PC-9 (cell line): ENCODE measurements around the gene ENTREP3. TPM values are rescaled to one million over a fixed set of nuclear protein-coding genes. Genes with fewer than 3 reads are reported as not detected.

Experiments used
- BruUV-seq: library from RNA; stranded (reverse); fragments of 400-500 nt; replicated peaks from 2 replicates; lab custom pipeline; 2021; lab: Mats Ljungman, UMichigan
- CTCF ChIA-PET: fragments of 300-600 bp; sonication (Branson Sonifier 250); formaldehyde crosslinking; loops from one replicate; lab custom pipeline; 2022; ENCODE audit warnings: antibody characterized with exemption; lab: Charles Lee
- POLR2A ChIA-PET: fragments of 300-600 bp; sonication (Branson Sonifier 250); formaldehyde crosslinking; loops from one replicate; lab custom pipeline; 2022; ENCODE audit warnings: antibody characterized with exemption; ENCODE audit not compliant: unreplicated experiment; lab: Charles Lee
- DNase-seq, 2 experiments: peaks; one replicate each; pipeline versions ENCODE4 v3.0.0 to v3.0.0-alpha.2; 2015 to 2022; ENCODE audit warnings: mixed read lengths in 1 of 2
- H2AFZ ChIP-seq: fragments of 200-600 bp; sonication (generic); 2 replicates; pipeline ENCODE4 v1.8.1; 2017; ENCODE audit warnings: antibody characterized with exemption
- H3F3A ChIP-seq: fragments of 200-600 bp; sonication (generic); 2 replicates; pipeline ENCODE4 v1.8.1; 2017; ENCODE audit warnings: antibody characterized with exemption, mild to moderate bottlenecking, low read depth; ENCODE audit not compliant: insufficient read depth
- H3K27ac ChIP-seq: fragments of 200-600 bp; sonication (generic); 2 replicates; pipeline ENCODE4 v1.6.1; 2016; ENCODE audit warnings: mixed run types
- H3K27me3 ChIP-seq: fragments of 200-600 bp; sonication (generic); 2 replicates; pipeline ENCODE4 v1.6.1; 2016; ENCODE audit warnings: low read depth, mixed run types; ENCODE audit not compliant: insufficient read depth
- H3K36me3 ChIP-seq: fragments of 200-600 bp; sonication (generic); 2 replicates; pipeline ENCODE4 v1.6.1; 2016; ENCODE audit warnings: low read depth, mixed run types
- H3K4me1 ChIP-seq: fragments of 200-600 bp; sonication (generic); replicated peaks from 2 replicates; pipeline ENCODE4 v1.6.1; 2016; ENCODE audit warnings: mixed run types; ENCODE audit not compliant: insufficient read depth
- H3K4me2 ChIP-seq: fragments of 200-600 bp; sonication (generic); 2 replicates; pipeline ENCODE4 v1.6.1; 2017; ENCODE audit warnings: mixed run types
- H3K4me3 ChIP-seq: fragments of 200-600 bp; sonication (generic); 2 replicates; pipeline ENCODE4 v1.6.1; 2016; ENCODE audit warnings: mixed run types
- H3K79me2 ChIP-seq: fragments of 200-600 bp; sonication (generic); 2 replicates; pipeline ENCODE4 v1.6.1; 2017; ENCODE audit warnings: low read depth, mixed run types
- H3K9me2 ChIP-seq: fragments of 200-600 bp; sonication (generic); 2 replicates; pipeline ENCODE4 v1.8.1; 2017; ENCODE audit warnings: mild to moderate bottlenecking; ENCODE audit not compliant: insufficient read depth
- H3K9me3 ChIP-seq: fragments of 200-600 bp; sonication (generic); 2 replicates; pipeline ENCODE4 v1.8.1; 2016; ENCODE audit warnings: low read depth; ENCODE audit not compliant: insufficient read depth
- H4K20me1 ChIP-seq: fragments of 200-600 bp; sonication (generic); 2 replicates; pipeline ENCODE4 v1.8.1; 2017; ENCODE audit not compliant: insufficient read depth
- EZH2 ChIP-seq: fragments of 200-600 bp; sonication (generic); IDR thresholded peaks from 2 replicates; pipeline ENCODE4 v1.8.0; 2017; ENCODE audit warnings: antibody characterized with exemption, low read depth
- intact Hi-C: fragments of 100-400 bp; cut with micrococcal nuclease; formaldehyde crosslinking; loops from one replicate; pipeline ENCODE4 v1.10.0; 2022; ENCODE audit not compliant: unreplicated experiment
- total RNA-seq: library from RNA; stranded (reverse); gene quantifications from 2 replicates; pipeline ENCODE4 v1.2.3, GENCODE V29; 2021
- TF ChIP-seq, protein P1 (sequence below): fragments of 200-600 bp; sonication (generic); conservative IDR thresholded peaks from 2 replicates; pipeline ENCODE4 v1.6.1; 2017; ENCODE audit warnings: mixed run types, antibody characterized with exemption, mild to moderate bottlenecking, moderate library complexity

The ENTREP3 gene
- total RNA-seq, 1 experiment from 2014 or later: 56.9 TPM

DNA sequence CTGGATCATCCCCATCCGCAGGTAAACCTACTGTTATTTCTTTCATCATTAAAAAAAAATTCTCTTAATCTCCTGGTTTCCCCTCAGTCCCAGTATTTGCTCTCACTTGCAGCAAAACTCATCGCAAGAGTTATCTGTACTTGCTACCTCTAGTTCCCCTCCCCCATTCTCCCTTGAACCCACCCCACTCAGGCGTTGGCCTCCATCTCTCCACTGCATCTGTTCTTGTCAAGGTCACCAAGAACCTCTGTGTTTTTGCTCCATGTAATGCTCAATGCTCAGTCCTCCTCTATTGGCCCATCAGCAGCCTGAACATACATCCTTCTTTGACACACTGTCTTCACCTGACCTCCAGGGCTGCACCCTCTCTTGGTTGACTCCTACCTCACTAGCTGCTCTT is 41.4 kb upstream of the ENTREP3 start:
- H3K9me2 ChIP-seq: no peaks in the 10 kb centered on the region
- no peaks in the 10 kb centered on the region for H3F3A ChIP-seq
- ChIA-PET POLR2A (no interaction called here), CTCF (no interaction called here)
- no peaks in the 10 kb centered on the region for H3K4me1 ChIP-seq
- H3K79me2 ChIP-seq: no peaks in the 10 kb centered on the region
- TF ChIP-seq, protein P1, sequence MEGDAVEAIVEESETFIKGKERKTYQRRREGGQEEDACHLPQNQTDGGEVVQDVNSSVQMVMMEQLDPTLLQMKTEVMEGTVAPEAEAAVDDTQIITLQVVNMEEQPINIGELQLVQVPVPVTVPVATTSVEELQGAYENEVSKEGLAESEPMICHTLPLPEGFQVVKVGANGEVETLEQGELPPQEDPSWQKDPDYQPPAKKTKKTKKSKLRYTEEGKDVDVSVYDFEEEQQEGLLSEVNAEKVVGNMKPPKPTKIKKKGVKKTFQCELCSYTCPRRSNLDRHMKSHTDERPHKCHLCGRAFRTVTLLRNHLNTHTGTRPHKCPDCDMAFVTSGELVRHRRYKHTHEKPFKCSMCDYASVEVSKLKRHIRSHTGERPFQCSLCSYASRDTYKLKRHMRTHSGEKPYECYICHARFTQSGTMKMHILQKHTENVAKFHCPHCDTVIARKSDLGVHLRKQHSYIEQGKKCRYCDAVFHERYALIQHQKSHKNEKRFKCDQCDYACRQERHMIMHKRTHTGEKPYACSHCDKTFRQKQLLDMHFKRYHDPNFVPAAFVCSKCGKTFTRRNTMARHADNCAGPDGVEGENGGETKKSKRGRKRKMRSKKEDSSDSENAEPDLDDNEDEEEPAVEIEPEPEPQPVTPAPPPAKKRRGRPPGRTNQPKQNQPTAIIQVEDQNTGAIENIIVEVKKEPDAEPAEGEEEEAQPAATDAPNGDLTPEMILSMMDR: no peak
- no peak for TF ChIP-seq EZH2
- no peak for DNase-seq
- intact Hi-C loops: no loop called here
- no peak overlapping the region for H3K4me3 ChIP-seq
- H3K9me3 ChIP-seq: no peaks in the 10 kb centered on the region
- no peaks in the 10 kb centered on the region for H4K20me1 ChIP-seq
- H3K27ac ChIP-seq: no peak overlapping the region
- no peaks in the 10 kb centered on the region for H3K27me3 ChIP-seq
- no TSS peak for BruUV-seq
- no peak overlapping the region for H2AFZ ChIP-seq
- H3K36me3 ChIP-seq: no peaks in the 10 kb centered on the region
- no peak overlapping the region for H3K4me2 ChIP-seq

- TF ChIP-seq, protein P1: no peak
- no peak for TF ChIP-seq EZH2
- Histone ChIP-seq H3F3A (no peaks in the 10 kb centered on the region), H3K9me3 (no peaks in the 10 kb centered on the region), H3K4me2 (no peak overlapping the region), H3K9me2 (no peaks in the 10 kb centered on the region), H3K27me3 (no peaks in the 10 kb centered on the region), H3K27ac (no peak overlapping the region), H3K36me3 (no peaks in the 10 kb centered on the region), H3K4me1 (no peaks in the 10 kb centered on the region), H4K20me1 (no peaks in the 10 kb centered on the region), H3K4me3 (no peak overlapping the region), H3K79me2 (no peaks in the 10 kb centered on the region), H2AFZ (no peak overlapping the region)
- ChIA-PET POLR2A (no interaction called here), CTCF (no interaction called here)
- no peak for DNase-seq
- intact Hi-C loops: no loop called here
- BruUV-seq: no TSS peak
Measured at GRCh38 chr1:155295942-155296267, 40.6 kb upstream of the ENTREP3 start.

- no peaks in the 10 kb centered on the region for H3K36me3 ChIP-seq
- no peaks in the 10 kb centered on the region for H3F3A ChIP-seq
- H3K4me1 ChIP-seq: no peaks in the 10 kb centered on the region
- H2AFZ ChIP-seq: no peak overlapping the region
- no peak for TF ChIP-seq EZH2
- TF ChIP-seq, protein P1: no peak
- H3K27ac ChIP-seq: no peak overlapping the region
- H4K20me1 ChIP-seq: no peaks in the 10 kb centered on the region
- H3K9me2 ChIP-seq: no peaks in the 10 kb centered on the region
- ChIA-PET POLR2A (interaction anchor here (0.6 kb wide), 1 partner anchor 19 kb away, joined by 4 read pairs; no protein-coding TSS in a partner anchor), CTCF (no interaction called here)
- H3K9me3 ChIP-seq: no peaks in the 10 kb centered on the region
- H3K79me2 ChIP-seq: no peaks in the 10 kb centered on the region
- H3K4me3 ChIP-seq: no peak overlapping the region
- no TSS peak for BruUV-seq
- DNase-seq: no peak
- H3K4me2 ChIP-seq: no peak overlapping the region
- no peaks in the 10 kb centered on the region for H3K27me3 ChIP-seq
- intact Hi-C loops: no loop called here
Measured at GRCh38 chr1:155295183-155295941, 40.1 kb upstream of the ENTREP3 start.
